Right lobe of liver (tissue), 4 donors: ENCODE results near the gene SURF6.

Experiments used
- CTCF ChIP-seq, 4 donors: fragments of 200-600 bp in 3 of 4; fragments of 450-650 bp in 1 of 4; IDR thresholded peaks; one replicate each; pipeline versions ENCODE4 v1.5.1 to v1.8.0; 2016 to 2022; ENCODE audit warnings: antibody characterized with exemption in 4 of 4, mild to moderate bottlenecking in 2 of 4
- POLR2A ChIP-seq: fragments of 450-650 bp; IDR thresholded peaks from one replicate; pipeline ENCODE4 v1.6.1; 2017; ENCODE audit warnings: antibody characterized with exemption, mild to moderate bottlenecking
- donor health status: DM: no; HTN: no; CAD: no.
- donor health status: DM: no; HTN: no; CAD: no.
- donor health status: DM: no; HTN: yes; CAD: no.

DNA sequence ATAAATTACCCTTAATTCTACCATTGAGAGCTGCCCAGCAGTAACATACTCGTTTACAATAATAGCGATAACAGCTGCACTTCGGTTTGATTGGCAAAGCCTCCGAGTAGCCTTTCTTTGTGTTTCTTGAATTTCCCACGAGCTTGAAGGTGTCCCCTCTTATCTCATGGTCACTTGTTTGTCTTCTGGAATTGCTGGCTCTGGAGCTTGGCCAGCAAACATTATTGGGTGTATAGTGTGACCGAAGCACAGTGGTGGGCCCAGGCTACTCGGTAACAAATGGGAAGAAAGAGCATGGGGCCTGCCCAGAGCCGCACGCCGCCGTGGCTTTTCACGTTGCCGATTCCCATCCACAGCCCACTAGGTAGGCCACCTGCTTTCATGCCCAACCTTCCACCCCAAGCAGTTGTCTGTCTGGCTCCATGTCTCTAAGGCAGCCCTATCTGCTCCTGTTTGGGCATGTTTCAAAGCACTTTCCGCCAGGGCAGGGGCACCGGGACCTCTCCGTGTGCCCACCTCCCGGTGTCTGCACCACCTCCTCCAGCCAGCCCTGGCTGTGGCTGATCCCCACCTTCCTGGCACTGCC is 48.8 kb upstream of the SURF6 start:
- TF ChIP-seq CTCF (IDR thresholded peaks at IDR 0.05), result no peak
- TF ChIP-seq POLR2A, result no peak
